Activated naive CD8-positive, alpha-beta T cell treated with anti-CD3 and anti-CD28 coated beads, Interleukin-2, amount 50 U/mL, for 24 hours (primary cell): Measurements from ENCODE around the gene ALDH3B2.
A peak's percentile ranks its signal among the peaks of the same experiment; 100 is the strongest.

Experiments used
- ATAC-seq: fragments of 150-1000 bp; cut with Tn5 transposase; one replicate; pipeline ENCODE4 v1.10.0; 2021
- DNase-seq: peaks from one replicate; pipeline ENCODE4 v3.0.0; 2021
- H3K27ac Mint-ChIP-seq: one replicate; pipeline ENCODE4 v1.8.0; 2021; ENCODE audit warnings: mild to moderate bottlenecking, mixed read lengths
- H3K27me3 Mint-ChIP-seq: one replicate; pipeline ENCODE4 v1.8.0; 2021; ENCODE audit warnings: mixed read lengths
- H3K36me3 Mint-ChIP-seq: one replicate; pipeline ENCODE4 v1.8.0; 2021; ENCODE audit warnings: low read depth, mixed read lengths
- H3K4me1 Mint-ChIP-seq: one replicate; pipeline ENCODE4 v1.8.0; 2021; ENCODE audit warnings: mixed read lengths
- H3K4me3 Mint-ChIP-seq: one replicate; pipeline ENCODE4 v1.8.0; 2021; ENCODE audit warnings: mild to moderate bottlenecking, moderate library complexity, mixed read lengths
- H3K9me3 Mint-ChIP-seq: one replicate; pipeline ENCODE4 v1.8.0; 2021; ENCODE audit warnings: mixed read lengths

ALDH3B2 gene

GRCh38 chr11:67613960-67614715 is 60.3 kb downstream of the ALDH3B2 start:
- Mint-ChIP-seq H3K36me3 (peaks cover 21% of the 10 kb centered on the region), H3K27me3 (peaks cover 1% of the 10 kb centered on the region), H3K9me3 (no peaks in the 10 kb centered on the region), H3K4me1 (peaks cover 38% of the 10 kb centered on the region), H3K27ac (peak overlapping the region; percentile 91), H3K4me3 (peak overlapping the region; percentile 76)
- peak; percentile 85 for ATAC-seq
- DNase-seq, result peak; percentile 84

- peaks cover 1% of the 10 kb centered on the region for H3K27me3 Mint-ChIP-seq
- ATAC-seq (no peak), DNase-seq (no peak)
- H3K4me3 Mint-ChIP-seq, result peak overlapping the region; percentile 76
- H3K4me1 Mint-ChIP-seq, result peaks cover 45% of the 10 kb centered on the region
- peaks cover 26% of the 10 kb centered on the region for H3K36me3 Mint-ChIP-seq
- peak overlapping the region; percentile 91 for H3K27ac Mint-ChIP-seq
- no peaks in the 10 kb centered on the region for H3K9me3 Mint-ChIP-seq
Observed at GRCh38 chr11:67613313-67613959, 61.0 kb downstream of the ALDH3B2 start.

- peak overlapping the region; percentile 73 for H3K27ac Mint-ChIP-seq
- H3K4me1 Mint-ChIP-seq, result peaks cover 51% of the 10 kb centered on the region
- ATAC-seq (no peak), DNase-seq (no peak)
- H3K36me3 Mint-ChIP-seq, result peaks cover 28% of the 10 kb centered on the region
- H3K4me3 Mint-ChIP-seq, result no peak overlapping the region
- peaks cover 1% of the 10 kb centered on the region for H3K27me3 Mint-ChIP-seq
- no peaks in the 10 kb centered on the region for H3K9me3 Mint-ChIP-seq
Observed at GRCh38 chr11:67612751-67613150, 61.7 kb downstream of the ALDH3B2 start.
